Posterior vena cava (tissue), 2 donors: Measurements from ENCODE around the gene KDM4F. TPM values are rescaled to one million over a fixed set of nuclear protein-coding genes. Genes with fewer than 3 reads are reported as not detected.
A peak's percentile ranks its signal among the peaks of the same experiment; 100 is the strongest.

Experiments
- DNase-seq: peaks from one replicate; pipeline ENCODE4 v3.0.0-alpha.2; 2020; ENCODE audit warnings: low spot score
- intact Hi-C, 2 donors: fragments of 100-400 bp; cut with DNase I; formaldehyde crosslinking; loops; one replicate each; pipeline versions ENCODE4 v1.14.1 to v1.14.2; 2022 to 2023
- total RNA-seq, 2 donors: library from RNA; stranded (reverse); fragmentation: NEBNext Ultra II Directional; extraction: Animal tissue kit (Norgen Biotek cat#: 25700); gene quantifications; one replicate each; pipeline ENCODE4 v1.2.1, GENCODE V29; 2021
- donor health status: DM: yes; HTN: yes; CAD: no.
- donor health status: DM: yes; HTN: yes; CAD: no.

Gene KDM4F
- total RNA-seq, 2 donors from 2014 or later, result not detected

- DNase-seq, result no peak
- intact Hi-C loops, result loop anchor here in 1 of 2 donors (10.0 kb wide), 1 partner anchor 619 kb away; no protein-coding TSS in a partner anchor
Observed at GRCh38 chr11:95086151-95086550, 36.9 kb downstream of the KDM4F start.

GRCh38 chr11:95086836-95087570, 37.8 kb downstream of the KDM4F start:
- DNase-seq, result no peak
- intact Hi-C loops, result loop anchor here in 1 of 2 donors (10.0 kb wide), 1 partner anchor 618 kb away; no protein-coding TSS in a partner anchor

GRCh38 chr11:95088946-95089619, 39.9 kb downstream of the KDM4F start:
- intact Hi-C loops, result loop anchor here in 1 of 2 donors (10.0 kb wide), 1 partner anchor 616 kb away; no protein-coding TSS in a partner anchor
- no peak for DNase-seq

- intact Hi-C loops, result loop anchor here in 1 of 2 donors (10.0 kb wide), 1 partner anchor 615 kb away; no protein-coding TSS in a partner anchor
- peak; percentile 96 for DNase-seq
Observed at GRCh38 chr11:95089620-95090542, 40.7 kb downstream of the KDM4F start, which contains the start of gene ENDOD1. Gene ENDOD1 (plus strand): TSS chr11:95089846. CDS start chr11:95089928, 82 bp downstream.

GRCh38 chr11:95091663-95092180, 42.5 kb downstream of the KDM4F start:
- intact Hi-C loops, result no loop called here
- no peak for DNase-seq

GRCh38 chr11:95092549-95093324, 43.5 kb downstream of the KDM4F start:
- DNase-seq, result no peak
- intact Hi-C loops, result no loop called here

- intact Hi-C loops, result no loop called here
- no peak for DNase-seq
Observed at GRCh38 chr11:95093548-95093947, 44.3 kb downstream of the KDM4F start.

GRCh38 chr11:95095858-95096587, 46.8 kb downstream of the KDM4F start:
- DNase-seq, result no peak
- intact Hi-C loops, result no loop called here

- DNase-seq, result no peak
- intact Hi-C loops, result no loop called here
Observed at GRCh38 chr11:95097209-95097608, 48.0 kb downstream of the KDM4F start.

GRCh38 chr11:95098826-95099225, 49.6 kb downstream of the KDM4F start:
- no peak for DNase-seq
- intact Hi-C loops, result no loop called here

- intact Hi-C loops, result no loop called here
- no peak for DNase-seq
Observed at GRCh38 chr11:95100191-95100648, 51.0 kb downstream of the KDM4F start.

Other genes with a start within 250 kb of the KDM4F start
- 10 to 100 TPM; 51.2 to 56.0 TPM for gene CWC15, start 75.9 kb upstream of the KDM4F start, total RNA-seq
- under 1 TPM; 0.71 to 0.74 TPM for gene KDM4D, start 75.7 kb upstream of the KDM4F start, total RNA-seq
- not detected for gene KDM4E, start 24.2 kb upstream of the KDM4F start, total RNA-seq
- 10 to 100 TPM; 36.2 to 44.6 TPM for gene SRSF8, start 17.5 kb downstream of the KDM4F start, total RNA-seq
- 10 to 100 TPM; 41.7 to 50.2 TPM for gene ENDOD1, start 40.4 kb downstream of the KDM4F start, total RNA-seq
- 10 to 100 TPM; 19.0 to 23.6 TPM for gene SESN3, start 181.8 kb downstream of the KDM4F start, total RNA-seq